Measurements from ENCODE around the gene IQSEC1.

- TF ChIP-seq ZBTB33 (IDR thresholded peaks at IDR 0.05; ENCODE audit: extremely low read depth, insufficient replicate concordance, low read length): no peak
- no peak for TF ChIP-seq CEBPB (IDR thresholded peaks at IDR 0.05; ENCODE audit: low read depth)
- no peak for TF ChIP-seq SIN3A (IDR thresholded peaks at IDR 0.05; ENCODE audit: low read depth)
- TF ChIP-seq CTCF (IDR thresholded peaks at IDR 0.05 in 2 of 3, conservative IDR thresholded peaks at IDR 0.05 in 1 of 3; ENCODE audit: borderline replicate concordance in 1 of 3, insufficient read depth in 1 of 3, low read depth in 2 of 3, low read length in 2 of 3): no peak
- TF ChIP-seq RAD21 (IDR thresholded peaks at IDR 0.05; ENCODE audit: low read depth): no peak
- TF ChIP-seq ZNF274 (IDR thresholded peaks at IDR 0.05; ENCODE audit: low read depth, low read length): no peak
- TF ChIP-seq POLR2A (IDR thresholded peaks at IDR 0.05; ENCODE audit: borderline replicate concordance, extremely low read depth, insufficient read depth, insufficient read length): no peak
- TF ChIP-seq EZH2phosphoT487 (IDR thresholded peaks at IDR 0.05; ENCODE audit: borderline replicate concordance): no peak
- TF ChIP-seq, protein P1, sequence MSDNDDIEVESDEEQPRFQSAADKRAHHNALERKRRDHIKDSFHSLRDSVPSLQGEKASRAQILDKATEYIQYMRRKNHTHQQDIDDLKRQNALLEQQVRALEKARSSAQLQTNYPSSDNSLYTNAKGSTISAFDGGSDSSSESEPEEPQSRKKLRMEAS (IDR thresholded peaks at IDR 0.05): no peak
- no peak for TF ChIP-seq ATF3 (IDR thresholded peaks at IDR 0.05)
- TF ChIP-seq EZH2 (IDR thresholded peaks at IDR 0.05): no peak
- TF ChIP-seq TCF7L2 (IDR thresholded peaks at IDR 0.05; ENCODE audit: borderline replicate concordance, extremely low read depth, insufficient read depth, insufficient read length): no peak
- TF ChIP-seq YY1 (IDR thresholded peaks at IDR 0.05; ENCODE audit: extremely low read depth, insufficient replicate concordance, low read depth, low read length): no peak
These were observed 28.6 kb downstream of the IQSEC1 start for GRCh38 chr3:13044496-13045240.
